NB4 (cell line): ENCODE results near the gene RILP.

ENCODE experiments used
- DNase-seq: peaks from one replicate; pipeline ENCODE4 v3.0.0; 2010; ENCODE audit warnings: low read depth
- H3K4me3 ChIP-seq: one replicate; pipeline ENCODE4 v1.5.1; 2011; ENCODE audit warnings: mild to moderate bottlenecking, low read depth, low read length, moderate library complexity
- CTCF ChIP-seq: IDR thresholded peaks from one replicate; pipeline ENCODE4 v1.5.1; 2012; ENCODE audit warnings: low read depth, low read length
- MAX ChIP-seq: IDR thresholded peaks from 2 replicates; pipeline ENCODE4 v1.6.1; 2011; ENCODE audit warnings: low read depth, low read length
- MYC ChIP-seq: IDR thresholded peaks from 2 replicates; pipeline ENCODE4 v1.6.1; 2011; ENCODE audit warnings: low read depth, low read length
- POLR2A ChIP-seq: IDR thresholded peaks from 2 replicates; pipeline ENCODE4 v1.6.1; 2011; ENCODE audit warnings: mild to moderate bottlenecking; ENCODE audit not compliant: insufficient read length; ENCODE audit errors: extremely low read depth

Gene RILP

GRCh38 chr17:1643293-1643998, 6.2 kb downstream of the RILP start:
- TF ChIP-seq CTCF = no peak
- no peak for TF ChIP-seq MAX
- TF ChIP-seq MYC = no peak
- no peak for TF ChIP-seq POLR2A

GRCh38 chr17:1641065-1641403, 8.6 kb downstream of the RILP start:
- DNase-seq = no peak
- H3K4me3 ChIP-seq = no peak overlapping the region

More at GRCh38 chr17:1643293-1643998, 6.2 kb downstream of the RILP start:
- peak; percentile 57 for DNase-seq
- H3K4me3 ChIP-seq = no peak overlapping the region

GRCh38 chr17:1640329-1641064, 9.2 kb downstream of the RILP start:
- H3K4me3 ChIP-seq = no peak overlapping the region
- no peak for TF ChIP-seq CTCF
- no peak for TF ChIP-seq MYC
- TF ChIP-seq POLR2A = no peak
- TF ChIP-seq MAX = no peak
- DNase-seq = no peak

More at GRCh38 chr17:1641065-1641403, 8.6 kb downstream of the RILP start:
- no peak for TF ChIP-seq CTCF
- TF ChIP-seq MAX = no peak

- no peak for DNase-seq
- TF ChIP-seq CTCF = no peak
- no peak for TF ChIP-seq POLR2A
- no peak for TF ChIP-seq MAX
- TF ChIP-seq MYC = no peak
- H3K4me3 ChIP-seq = no peak overlapping the region
Observed at GRCh38 chr17:1639549-1640180, 10.0 kb downstream of the RILP start.

- DNase-seq = no peak
- TF ChIP-seq POLR2A = no peak
- TF ChIP-seq MYC = no peak
- H3K4me3 ChIP-seq = no peak overlapping the region
Observed at GRCh38 chr17:1638624-1639300, 10.9 kb downstream of the RILP start.

GRCh38 chr17:1638171-1638590, 11.5 kb downstream of the RILP start:
- H3K4me3 ChIP-seq = no peak overlapping the region
- DNase-seq = no peak
- TF ChIP-seq MAX (no peak), CTCF (no peak), POLR2A (no peak)
